ENCODE measurements around the gene VPS51.

VPS51 gene

GRCh38 chr11:65086809-65087208 is 9.2 kb upstream of the VPS51 start:
- H3K4me3 ChIP-seq (ENCODE audit: low read depth in 1 of 5, low read length in 5 of 5) = no peak overlapping the region
- H3K36me3 ChIP-seq (ENCODE audit: control insufficient read depth in 5 of 5, insufficient read depth in 5 of 5, low read length in 5 of 5) = peaks cover 4 to 49% (median 46%) of the 10 kb centered on the region in 5 donors
- peaks cover 6 to 22% (median 18%) of the 10 kb centered on the region in 5 donors for H3K4me1 ChIP-seq (ENCODE audit: control insufficient read depth in 5 of 5, insufficient read depth in 5 of 5, low read length in 5 of 5)
- peak overlapping the region in 1 of 5 donors; percentile 13 for H3K9ac ChIP-seq (ENCODE audit: low read length in 5 of 5)
- no peak overlapping the region for H3K27ac ChIP-seq (ENCODE audit: low read depth, low read length)
- no peaks in the 10 kb centered on the region for H3K9me3 ChIP-seq (ENCODE audit: control insufficient read depth in 5 of 5, low read length in 5 of 5)
- H3K27me3 ChIP-seq (ENCODE audit: control insufficient read depth in 5 of 5, insufficient read depth in 4 of 5, low read length in 5 of 5) = no peaks in the 10 kb centered on the region

- no peaks in the 10 kb centered on the region for H3K9me3 ChIP-seq (ENCODE audit: control insufficient read depth in 5 of 5, low read length in 5 of 5)
- peaks cover 6 to 22% (median 18%) of the 10 kb centered on the region in 5 donors for H3K4me1 ChIP-seq (ENCODE audit: control insufficient read depth in 5 of 5, insufficient read depth in 5 of 5, low read length in 5 of 5)
- peak overlapping the region in 1 of 5 donors; percentile 13 for H3K9ac ChIP-seq (ENCODE audit: low read length in 5 of 5)
- H3K27me3 ChIP-seq (ENCODE audit: control insufficient read depth in 5 of 5, insufficient read depth in 4 of 5, low read length in 5 of 5) = no peaks in the 10 kb centered on the region
- H3K36me3 ChIP-seq (ENCODE audit: control insufficient read depth in 5 of 5, insufficient read depth in 5 of 5, low read length in 5 of 5) = peaks cover 4 to 49% (median 46%) of the 10 kb centered on the region in 5 donors
- H3K27ac ChIP-seq (ENCODE audit: low read depth, low read length) = no peak overlapping the region
- H3K4me3 ChIP-seq (ENCODE audit: low read depth in 1 of 5, low read length in 5 of 5) = no peak overlapping the region
These were observed 8.8 kb upstream of the VPS51 start for GRCh38 chr11:65087216-65087615.

GRCh38 chr11:65087827-65088226 is 8.2 kb upstream of the VPS51 start:
- H3K9me3 ChIP-seq (ENCODE audit: control insufficient read depth in 5 of 5, low read length in 5 of 5) = no peaks in the 10 kb centered on the region
- H3K9ac ChIP-seq (ENCODE audit: low read length in 5 of 5) = no peak overlapping the region
- no peaks in the 10 kb centered on the region for H3K27me3 ChIP-seq (ENCODE audit: control insufficient read depth in 5 of 5, insufficient read depth in 4 of 5, low read length in 5 of 5)
- peaks cover 4 to 49% (median 46%) of the 10 kb centered on the region in 5 donors for H3K36me3 ChIP-seq (ENCODE audit: control insufficient read depth in 5 of 5, insufficient read depth in 5 of 5, low read length in 5 of 5)
- H3K27ac ChIP-seq (ENCODE audit: low read depth, low read length) = no peak overlapping the region
- H3K4me3 ChIP-seq (ENCODE audit: low read depth in 1 of 5, low read length in 5 of 5) = no peak overlapping the region
- peaks cover 6 to 22% (median 18%) of the 10 kb centered on the region in 5 donors for H3K4me1 ChIP-seq (ENCODE audit: control insufficient read depth in 5 of 5, insufficient read depth in 5 of 5, low read length in 5 of 5)

GRCh38 chr11:65089621-65090020 is 6.4 kb upstream of the VPS51 start:
- Histone ChIP-seq H3K9ac (ENCODE audit: low read length in 5 of 5) (no peak overlapping the region), H3K27ac (ENCODE audit: low read depth, low read length) (no peak overlapping the region), H3K4me1 (ENCODE audit: control insufficient read depth in 5 of 5, insufficient read depth in 5 of 5, low read length in 5 of 5) (peaks cover 4 to 11% (median 9%) of the 10 kb centered on the region in 5 donors), H3K4me3 (ENCODE audit: low read depth in 1 of 5, low read length in 5 of 5) (no peak overlapping the region), H3K27me3 (ENCODE audit: control insufficient read depth in 5 of 5, insufficient read depth in 4 of 5, low read length in 5 of 5) (no peaks in the 10 kb centered on the region), H3K9me3 (ENCODE audit: control insufficient read depth in 5 of 5, low read length in 5 of 5) (no peaks in the 10 kb centered on the region), H3K36me3 (ENCODE audit: control insufficient read depth in 5 of 5, insufficient read depth in 5 of 5, low read length in 5 of 5) (peaks cover 4 to 49% (median 46%) of the 10 kb centered on the region in 5 donors)

GRCh38 chr11:65090628-65091027 is 5.4 kb upstream of the VPS51 start:
- Histone ChIP-seq H3K4me3 (ENCODE audit: low read depth in 1 of 5, low read length in 5 of 5) (no peak overlapping the region), H3K27me3 (ENCODE audit: control insufficient read depth in 5 of 5, insufficient read depth in 4 of 5, low read length in 5 of 5) (no peaks in the 10 kb centered on the region), H3K9me3 (ENCODE audit: control insufficient read depth in 5 of 5, low read length in 5 of 5) (no peaks in the 10 kb centered on the region), H3K4me1 (ENCODE audit: control insufficient read depth in 5 of 5, insufficient read depth in 5 of 5, low read length in 5 of 5) (peaks cover 0 to 3% (median 2%) of the 10 kb centered on the region in 5 donors), H3K36me3 (ENCODE audit: control insufficient read depth in 5 of 5, insufficient read depth in 5 of 5, low read length in 5 of 5) (peaks cover 2 to 43% (median 40%) of the 10 kb centered on the region in 5 donors), H3K9ac (ENCODE audit: low read length in 5 of 5) (peak overlapping the region in 1 of 5 donors; percentile 8), H3K27ac (ENCODE audit: low read depth, low read length) (no peak overlapping the region)

- Histone ChIP-seq H3K36me3 (ENCODE audit: control insufficient read depth in 5 of 5, insufficient read depth in 5 of 5, low read length in 5 of 5) (peaks cover 0 to 9% (median 3%) of the 10 kb centered on the region in 5 donors), H3K9ac (ENCODE audit: low read length in 5 of 5) (peak overlapping the region in 1 of 5 donors; percentile 72), H3K27ac (ENCODE audit: low read depth, low read length) (peak overlapping the region; percentile 80), H3K27me3 (ENCODE audit: control insufficient read depth in 5 of 5, insufficient read depth in 4 of 5, low read length in 5 of 5) (no peaks in the 10 kb centered on the region), H3K9me3 (ENCODE audit: control insufficient read depth in 5 of 5, low read length in 5 of 5) (no peaks in the 10 kb centered on the region), H3K4me1 (ENCODE audit: control insufficient read depth in 5 of 5, insufficient read depth in 5 of 5, low read length in 5 of 5) (peaks cover 0 to 20% (median 13%) of the 10 kb centered on the region in 5 donors), H3K4me3 (ENCODE audit: low read depth in 1 of 5, low read length in 5 of 5) (peak overlapping the region; percentile 66 to 81 (median 74))
These were observed 587 bp upstream of the VPS51 start for GRCh38 chr11:65095427-65095826.

GRCh38 chr11:65096926-65097325 is 912 bp downstream of the VPS51 start:
- no peak overlapping the region for H3K27ac ChIP-seq (ENCODE audit: low read depth, low read length)

GRCh38 chr11:65100674-65101350 is 4.8 kb downstream of the VPS51 start:
- H3K27me3 ChIP-seq (ENCODE audit: control insufficient read depth in 5 of 5, insufficient read depth in 4 of 5, low read length in 5 of 5) = no peaks in the 10 kb centered on the region
- peak overlapping the region in 1 of 5 donors; percentile 42 for H3K9ac ChIP-seq (ENCODE audit: low read length in 5 of 5)
- H3K4me1 ChIP-seq (ENCODE audit: control insufficient read depth in 5 of 5, insufficient read depth in 5 of 5, low read length in 5 of 5) = peaks cover 0 to 58% (median 41%) of the 10 kb centered on the region in 5 donors
- H3K9me3 ChIP-seq (ENCODE audit: control insufficient read depth in 5 of 5, low read length in 5 of 5) = no peaks in the 10 kb centered on the region
- peaks cover 0 to 16% (median 6%) of the 10 kb centered on the region in 5 donors for H3K36me3 ChIP-seq (ENCODE audit: control insufficient read depth in 5 of 5, insufficient read depth in 5 of 5, low read length in 5 of 5)
- H3K27ac ChIP-seq (ENCODE audit: low read depth, low read length) = peak overlapping the region; percentile 61
- H3K4me3 ChIP-seq (ENCODE audit: low read depth in 1 of 5, low read length in 5 of 5) = no peak overlapping the region

More at GRCh38 chr11:65096926-65097325, 912 bp downstream of the VPS51 start:
- Histone ChIP-seq H3K9me3 (ENCODE audit: control insufficient read depth in 5 of 5, low read length in 5 of 5) (no peaks in the 10 kb centered on the region), H3K9ac (ENCODE audit: low read length in 5 of 5) (peak overlapping the region in 4 of 5 donors; percentile 7 to 72 (median 53)), H3K4me3 (ENCODE audit: low read depth in 1 of 5, low read length in 5 of 5) (peak overlapping the region; percentile 39 to 81 (median 74)), H3K27me3 (ENCODE audit: control insufficient read depth in 5 of 5, insufficient read depth in 4 of 5, low read length in 5 of 5) (no peaks in the 10 kb centered on the region), H3K36me3 (ENCODE audit: control insufficient read depth in 5 of 5, insufficient read depth in 5 of 5, low read length in 5 of 5) (peaks cover 0 to 9% (median 3%) of the 10 kb centered on the region in 5 donors), H3K4me1 (ENCODE audit: control insufficient read depth in 5 of 5, insufficient read depth in 5 of 5, low read length in 5 of 5) (peaks cover 0 to 29% (median 23%) of the 10 kb centered on the region in 5 donors)

GRCh38 chr11:65102142-65103095 is 6.4 kb downstream of the VPS51 start:
- no peaks in the 10 kb centered on the region for H3K27me3 ChIP-seq (ENCODE audit: control insufficient read depth in 5 of 5, insufficient read depth in 4 of 5, low read length in 5 of 5)
- peaks cover 0 to 50% (median 27%) of the 10 kb centered on the region in 5 donors for H3K4me1 ChIP-seq (ENCODE audit: control insufficient read depth in 5 of 5, insufficient read depth in 5 of 5, low read length in 5 of 5)
- H3K9me3 ChIP-seq (ENCODE audit: control insufficient read depth in 5 of 5, low read length in 5 of 5) = no peaks in the 10 kb centered on the region
- H3K9ac ChIP-seq (ENCODE audit: low read length in 5 of 5) = peak overlapping the region in 1 of 5 donors; percentile 35
- no peak overlapping the region for H3K4me3 ChIP-seq (ENCODE audit: low read depth in 1 of 5, low read length in 5 of 5)
- H3K27ac ChIP-seq (ENCODE audit: low read depth, low read length) = peak overlapping the region; percentile 82
- H3K36me3 ChIP-seq (ENCODE audit: control insufficient read depth in 5 of 5, insufficient read depth in 5 of 5, low read length in 5 of 5) = peaks cover 0 to 22% (median 6%) of the 10 kb centered on the region in 5 donors

Measured in subcutaneous abdominal adipose tissue (tissue), 5 donors.